M059J (cell line): ENCODE results near the gene NUDT16. TPM values are rescaled to one million over a fixed set of nuclear protein-coding genes. Genes with fewer than 3 reads are reported as not detected.
"Not testable (repeated sequence)": the region's sequence is repeated elsewhere in the genome, so short reads cannot be mapped to it uniquely, and the experiment has no call there.

Experiments used
- DNase-seq: peaks from one replicate; pipeline ENCODE4 v3.0.0-alpha.2; 2012; ENCODE audit warnings: low read depth
- total RNA-seq: library from RNA; depleted of rRNA; stranded (reverse); fragments of >200 nt; shearing (Covaris generic); gene quantifications from 2 replicates; pipeline ENCODE4 v1.2.3, GENCODE V29; 2014; rRNA removed

Gene NUDT16
- total RNA-seq, result 7.3 and 12.3 TPM in 2 replicates

- peak; percentile 100 for DNase-seq
These were observed at the start of gene NUDT16 for GRCh38 chr3:131381445-131382291. TSS of gene NUDT16 (plus strand) at chr3:131381774. CDS start at chr3:131381805, 31 bp downstream.

DNA sequence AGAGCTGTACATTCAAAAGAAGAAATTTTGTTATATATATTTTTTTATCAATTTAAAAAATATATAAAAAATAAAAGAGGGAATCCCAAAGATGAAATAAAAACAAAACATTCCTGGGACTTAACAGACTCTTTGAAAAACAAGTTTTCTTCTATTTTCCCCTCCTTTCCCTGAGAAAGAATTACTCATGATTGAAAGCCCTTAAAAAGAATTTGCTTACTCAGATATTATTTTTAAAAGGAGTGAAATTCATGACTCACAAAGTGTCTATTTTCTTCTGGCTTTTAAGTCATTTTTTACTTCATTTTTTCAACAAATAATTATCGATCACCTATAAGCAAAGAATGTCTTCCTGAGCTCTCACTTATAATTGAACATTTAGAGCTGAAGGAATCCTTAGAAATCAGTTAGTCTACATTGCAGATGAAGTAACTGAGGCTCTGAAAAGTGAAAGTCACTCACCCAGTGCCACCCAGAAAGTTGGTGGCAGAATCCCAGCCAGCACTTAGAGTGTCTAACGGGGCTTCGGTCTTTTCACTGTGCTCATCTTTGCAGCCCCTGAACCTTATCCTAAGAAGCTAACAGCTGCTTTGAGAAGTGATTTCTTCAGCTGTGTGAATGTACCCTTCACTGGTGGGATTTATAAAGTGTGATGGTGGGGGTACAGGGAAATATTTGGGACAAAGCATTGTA is 42.5 kb upstream of the NUDT16 start:
- peak; percentile 21 for DNase-seq

DNA sequence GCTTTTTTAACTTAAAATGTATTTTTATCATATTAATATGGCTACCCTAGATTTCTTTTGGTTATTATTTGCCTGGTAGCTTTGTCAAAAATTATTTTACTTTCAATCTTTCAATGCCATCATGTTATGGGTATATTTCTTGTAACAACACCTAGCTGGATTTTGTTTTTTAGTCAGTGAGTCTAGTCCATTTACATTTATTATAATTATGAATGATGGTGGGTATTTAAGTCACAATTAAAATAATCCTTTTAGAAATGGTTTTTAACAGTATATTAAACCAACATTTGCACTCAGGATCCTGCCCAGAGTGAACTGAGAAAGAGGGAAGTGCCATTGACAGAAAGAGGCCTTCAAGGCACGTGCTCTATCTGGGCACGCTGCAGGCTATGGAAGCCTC is 39.8 kb upstream of the NUDT16 start:
- DNase-seq, result no peak

- DNase-seq, result no peak
These were observed 32.7 kb upstream of the NUDT16 start for GRCh38 chr3:131348911-131349310.

DNA sequence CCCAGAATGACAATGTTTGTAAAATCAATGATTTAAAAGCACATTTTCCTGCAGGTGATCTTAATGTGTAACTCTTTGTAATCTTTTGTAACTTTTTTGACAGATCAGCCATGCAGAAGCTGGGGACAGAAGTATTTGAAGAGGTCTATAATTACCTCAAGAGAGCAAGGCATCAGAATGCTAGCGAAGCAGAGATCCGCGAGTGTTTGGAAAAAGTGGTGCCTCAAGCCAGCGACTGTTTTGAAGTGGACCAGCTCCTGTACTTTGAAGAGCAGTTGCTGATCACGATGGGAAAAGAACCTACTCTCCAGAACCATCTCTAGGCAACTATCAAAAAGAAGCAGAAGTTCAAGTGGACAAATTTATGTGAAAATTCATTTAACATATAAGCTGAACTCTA is 32.1 kb upstream of the NUDT16 start:
- DNase-seq, result no peak

DNA sequence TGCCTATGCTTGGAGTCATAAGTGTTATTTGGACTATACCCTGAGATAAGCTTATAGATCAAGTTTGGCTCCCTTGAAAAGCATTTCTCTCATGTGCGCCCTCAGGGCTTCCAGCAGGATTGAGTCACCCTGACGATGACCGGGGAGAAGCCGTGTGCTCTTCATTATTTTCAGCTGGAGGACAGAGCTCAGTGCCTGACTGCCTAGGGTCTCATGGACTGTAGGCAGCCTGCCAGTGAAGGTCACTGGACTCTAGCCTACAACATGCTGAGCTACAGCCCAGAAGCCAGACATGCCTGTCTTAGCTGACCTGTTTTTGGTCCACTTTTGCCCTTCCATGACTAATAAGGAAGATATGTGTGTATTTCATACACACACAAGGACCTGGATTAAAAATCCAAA is 31.6 kb upstream of the NUDT16 start:
- peak; percentile 94 for DNase-seq

DNA sequence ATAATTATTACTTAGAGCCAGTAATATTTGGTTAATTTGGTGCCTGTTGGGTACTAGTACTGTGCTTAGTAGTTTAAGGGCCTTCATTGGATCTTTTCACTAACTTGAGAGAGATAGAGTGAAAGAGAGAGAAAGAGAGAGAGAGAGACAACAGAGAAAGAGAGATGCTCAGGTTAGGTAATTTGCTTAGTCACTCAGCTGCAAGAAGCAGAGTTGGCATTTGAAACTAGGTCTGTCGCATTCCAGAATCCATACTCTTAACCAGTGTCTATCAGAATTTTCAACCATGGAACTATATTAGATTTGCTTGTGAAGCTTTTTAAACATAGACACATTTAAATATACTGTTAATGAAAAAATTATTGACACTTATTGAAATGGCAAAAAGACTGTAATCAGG is 31.1 kb upstream of the NUDT16 start:
- peak; percentile 46 for DNase-seq

DNA sequence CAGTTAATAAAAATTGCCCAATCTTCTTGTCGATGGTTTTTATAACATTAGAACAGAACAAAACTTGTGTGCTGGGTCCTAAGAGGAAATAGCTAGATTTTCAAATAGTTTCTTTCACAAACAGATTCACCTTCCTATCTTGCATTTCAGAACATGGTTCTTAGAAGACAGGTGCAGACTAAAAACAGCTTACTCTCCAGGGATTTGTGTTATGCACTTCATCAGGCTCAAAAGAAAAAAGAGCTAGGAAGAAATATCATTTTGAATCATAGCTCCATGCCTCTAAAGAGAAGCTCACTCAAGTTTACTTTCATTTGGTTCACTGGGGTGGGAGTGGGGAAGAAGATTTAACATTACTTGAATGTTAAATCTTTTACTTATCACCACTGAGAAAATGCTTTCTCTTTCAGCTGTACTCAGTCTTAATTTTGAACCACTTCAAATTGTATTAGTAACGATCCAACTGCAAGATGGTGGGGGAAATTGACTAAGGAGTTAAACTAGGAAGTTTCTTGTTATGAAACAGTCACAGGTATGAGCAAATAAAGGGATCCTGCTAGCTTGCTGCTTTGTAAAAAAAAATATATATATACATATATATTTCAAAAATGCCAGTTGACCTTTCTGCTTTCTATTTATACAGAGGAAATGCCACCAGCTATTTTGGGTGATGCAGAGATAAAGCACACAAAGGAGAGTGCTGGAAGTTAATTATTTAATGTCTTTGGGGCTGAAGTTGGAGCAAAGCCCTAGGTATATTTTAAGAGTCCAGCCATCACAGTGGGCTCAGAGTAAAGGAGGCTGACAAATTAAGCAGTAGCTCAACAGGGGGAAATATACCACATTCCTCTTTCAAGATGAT is 28.3 kb upstream of the NUDT16 start:
- DNase-seq, result peak; percentile 31

DNA sequence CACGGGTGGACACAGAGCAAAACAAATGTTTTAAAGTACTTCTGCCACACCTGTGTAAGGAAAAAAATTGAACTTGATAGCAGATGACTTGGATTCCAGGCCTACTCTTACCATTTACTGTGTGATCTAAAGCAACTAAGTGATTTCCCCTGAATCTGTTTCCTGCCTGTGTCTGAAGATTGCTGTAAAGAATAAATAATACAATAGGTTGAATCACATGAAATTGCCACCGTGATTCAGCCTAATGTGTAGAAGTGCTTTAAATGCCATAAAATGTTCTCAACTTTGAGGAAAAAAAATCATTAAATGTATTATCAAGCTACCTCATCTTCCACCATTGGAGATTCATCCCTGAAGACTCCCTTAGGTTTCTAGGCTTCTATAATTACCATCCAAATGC is 27.6 kb upstream of the NUDT16 start:
- DNase-seq, result no peak

DNA sequence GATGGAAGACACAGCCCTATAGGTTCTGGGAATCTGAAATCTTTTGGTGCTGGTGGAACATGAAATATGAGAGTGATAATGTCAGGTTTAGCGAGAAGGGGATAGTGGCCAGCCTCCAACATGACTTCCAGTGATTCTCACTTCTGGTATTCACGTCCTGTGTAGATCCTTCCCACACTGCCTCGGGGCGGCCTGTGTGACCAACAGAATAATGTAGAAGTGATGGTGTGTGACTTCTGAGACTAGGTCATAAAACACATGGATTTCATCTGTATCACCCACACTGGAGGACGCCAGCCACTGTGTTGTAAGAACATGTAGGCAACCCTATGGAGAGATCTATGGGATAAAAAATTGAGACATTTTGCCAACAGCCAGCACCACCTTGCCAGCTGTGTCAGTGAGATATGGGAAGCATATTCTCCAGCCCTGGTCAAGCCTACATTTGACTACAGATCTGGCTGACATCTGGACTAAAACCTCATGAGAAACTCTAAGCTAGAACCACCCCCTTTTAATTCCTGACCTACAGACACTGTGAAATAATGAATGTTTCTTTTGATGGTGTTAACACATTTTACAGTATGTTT is 25.5 kb upstream of the NUDT16 start:
- peak; percentile 83 for DNase-seq

GRCh38 chr3:131357275-131357674 is 24.3 kb upstream of the NUDT16 start:
- no peak for DNase-seq

DNA sequence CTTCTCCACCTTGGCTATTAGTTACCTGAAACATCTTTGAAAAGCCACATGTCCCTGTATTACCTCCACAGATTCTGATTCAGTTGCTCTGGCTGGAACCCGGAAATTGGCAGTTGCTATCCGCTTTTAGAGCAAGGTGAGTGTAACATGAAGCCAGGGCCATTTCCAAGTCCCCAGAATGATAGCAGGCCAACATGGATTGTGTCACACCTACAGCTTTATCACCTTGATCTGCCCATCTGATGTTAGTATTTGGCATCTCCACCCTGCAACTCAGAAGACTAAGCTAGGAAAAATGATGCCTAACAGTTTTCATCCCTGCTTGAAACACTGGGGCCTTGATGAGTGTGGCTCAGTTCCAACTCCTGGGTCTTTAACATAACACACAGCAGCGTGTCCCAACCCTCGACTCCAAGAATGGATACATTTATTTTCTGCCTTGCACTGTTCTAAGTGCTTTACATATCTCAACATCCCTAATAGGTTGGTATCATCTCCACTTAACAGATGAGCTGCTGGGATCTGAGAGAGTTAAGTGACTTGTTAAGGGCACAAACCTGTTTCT is 21.3 kb upstream of the NUDT16 start:
- no peak for DNase-seq

GRCh38 chr3:131361066-131361463 is 20.5 kb upstream of the NUDT16 start:
- DNase-seq, result not testable (repeated sequence)

GRCh38 chr3:131361464-131362421 is 19.8 kb upstream of the NUDT16 start:
- DNase-seq, result no peak

- no peak for DNase-seq
These were observed 18.3 kb upstream of the NUDT16 start for GRCh38 chr3:131363275-131363674.

GRCh38 chr3:131370935-131371687 is 10.5 kb upstream of the NUDT16 start:
- DNase-seq, result no peak

DNA sequence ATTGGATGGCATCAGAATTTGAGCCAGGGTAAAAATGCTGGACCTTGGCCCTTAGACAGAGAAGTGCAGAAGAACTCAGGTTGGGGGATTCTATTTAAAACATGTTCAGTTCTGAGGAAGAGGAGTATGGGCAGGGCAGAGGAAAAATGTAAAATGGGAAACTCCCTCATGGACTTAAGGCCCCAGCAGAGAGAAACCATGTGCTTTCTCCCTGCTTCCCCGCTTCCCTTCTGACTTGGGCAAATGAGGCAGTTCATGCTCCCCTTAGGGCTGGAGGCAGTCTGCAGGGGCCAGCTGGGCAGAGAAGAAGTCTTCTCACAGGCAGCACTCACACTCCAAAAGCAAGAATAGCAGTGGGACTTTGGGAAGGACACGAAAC is 9.9 kb upstream of the NUDT16 start:
- no peak for DNase-seq

DNA sequence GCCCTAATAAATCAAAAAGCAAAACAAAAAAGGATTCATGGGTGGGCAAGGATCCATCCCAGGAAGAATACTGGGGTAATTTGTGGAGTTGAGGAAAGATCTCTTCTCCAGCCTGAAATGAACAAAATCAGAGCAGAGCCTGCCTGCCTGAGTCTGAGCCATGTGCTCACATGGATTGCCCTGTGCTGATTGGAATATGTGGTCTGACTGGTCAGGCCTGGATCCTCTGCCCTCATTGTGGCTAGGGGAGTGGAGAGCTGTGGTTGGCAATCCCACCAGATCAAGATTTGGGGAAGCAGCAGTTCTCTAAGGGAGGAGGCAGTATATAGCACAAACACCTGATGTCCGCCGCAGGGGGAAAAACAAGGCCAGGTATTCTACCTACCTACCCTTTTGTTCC is 6.8 kb upstream of the NUDT16 start:
- no peak for DNase-seq

DNA sequence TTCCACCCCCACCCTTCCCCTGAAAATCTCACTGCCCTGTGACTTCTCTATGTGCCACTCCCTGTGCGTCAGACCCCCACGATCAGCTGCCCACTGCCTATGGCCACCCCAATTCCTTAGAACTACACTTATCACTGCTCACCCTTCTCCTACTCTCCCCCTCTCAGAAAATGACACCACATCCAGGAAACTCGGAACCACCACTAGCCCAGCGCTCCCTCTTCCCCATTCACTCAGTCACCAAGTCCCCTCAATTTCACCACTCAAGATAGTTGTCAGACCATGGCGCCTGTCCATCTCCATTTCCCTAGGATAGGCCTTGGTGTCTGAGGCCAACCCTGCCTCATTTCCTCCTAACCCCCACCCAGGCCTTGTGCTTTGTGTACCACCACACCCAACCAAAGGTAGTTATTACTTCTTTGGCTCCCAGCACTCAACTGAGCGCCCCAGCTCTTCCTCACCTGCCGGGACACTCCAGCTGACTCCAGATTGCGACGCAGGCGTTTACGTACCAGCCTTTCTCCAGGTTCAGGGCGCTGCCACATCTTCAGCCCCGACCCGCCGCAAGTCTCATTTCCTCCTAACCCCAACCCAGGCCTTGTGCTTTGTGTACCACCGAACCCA is 641 bp upstream of the NUDT16 start:
- DNase-seq, result peak; percentile 30
